Activated T-helper 2 cell treated with anti-CD3 and anti-CD28 coated beads, Interferon-gamma antibody, Interleukin-2, Interleukin-4, amounts not matched to agents 10 μg/mL and 5 μg/mL and 100 μg/mL, durations not matched to agents 14 hours and 24 hours and 36 hours (primary cell): ENCODE data around the gene RAN. TPM values are rescaled to one million over a fixed set of nuclear protein-coding genes. Genes with fewer than 3 reads are reported as not detected.

ENCODE experiments used
- DNase-seq: peaks from one replicate; pipeline ENCODE4 v3.0.0; 2021; ENCODE audit warnings: low spot score
- H3K27ac Mint-ChIP-seq: one replicate; pipeline ENCODE4 v1.8.0; 2021; ENCODE audit warnings: mixed read lengths
- H3K27me3 Mint-ChIP-seq: one replicate; pipeline ENCODE4 v1.8.0; 2021; ENCODE audit warnings: low read depth, mixed read lengths
- H3K36me3 Mint-ChIP-seq: one replicate; pipeline ENCODE4 v1.8.0; 2021; ENCODE audit warnings: low read depth, mixed read lengths
- H3K4me1 Mint-ChIP-seq: one replicate; pipeline ENCODE4 v1.8.0; 2021; ENCODE audit warnings: low read depth, mixed read lengths
- H3K4me3 Mint-ChIP-seq: one replicate; pipeline ENCODE4 v1.8.0; 2021; ENCODE audit warnings: low read depth, mild to moderate bottlenecking, moderate library complexity, mixed read lengths
- H3K9me3 Mint-ChIP-seq: one replicate; pipeline ENCODE4 v1.8.0; 2021; ENCODE audit warnings: mixed read lengths
- intact Hi-C: fragments of 100-400 bp; cut with micrococcal nuclease; formaldehyde crosslinking; loops from one replicate; pipeline ENCODE4 v1.15.1; 2023
- total RNA-seq: library from RNA; stranded (reverse); gene quantifications from 2 replicates; pipeline ENCODE4 v1.2.3, GENCODE V29; 2022

RAN gene
- total RNA-seq, 1 donor from 2014 or later = 1,905 TPM

DNA sequence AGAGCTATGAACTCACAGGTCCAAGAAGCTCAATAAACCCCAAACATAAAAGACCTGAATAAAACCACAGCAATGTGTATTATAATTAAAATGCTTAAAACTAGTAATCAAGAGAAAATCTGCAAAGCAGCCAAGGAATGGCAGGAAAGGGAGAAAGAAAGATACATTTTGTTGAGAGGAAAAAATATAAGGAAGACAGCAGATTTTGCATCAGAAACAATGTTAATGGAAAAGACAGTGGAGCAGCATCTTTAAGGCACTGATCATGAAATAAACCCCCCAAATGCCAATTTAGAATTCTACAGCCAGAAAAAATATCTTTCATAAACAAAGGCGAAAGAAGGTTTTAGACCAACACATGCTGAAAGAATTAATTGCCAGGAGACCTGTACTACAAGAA, 39.3 kb downstream of the RAN start:
- H3K27ac Mint-ChIP-seq = no peak overlapping the region
- no peak overlapping the region for H3K4me3 Mint-ChIP-seq
- peaks cover 12% of the 10 kb centered on the region for H3K9me3 Mint-ChIP-seq
- H3K36me3 Mint-ChIP-seq = no peaks in the 10 kb centered on the region
- intact Hi-C loops = loop anchor here (10.0 kb wide), 1 partner anchor 194 kb away; no protein-coding TSS in a partner anchor
- no peaks in the 10 kb centered on the region for H3K4me1 Mint-ChIP-seq
- peaks cover 13% of the 10 kb centered on the region for H3K27me3 Mint-ChIP-seq
- DNase-seq = no peak

- Mint-ChIP-seq H3K36me3 (no peaks in the 10 kb centered on the region), H3K4me3 (no peak overlapping the region), H3K27ac (no peak overlapping the region), H3K9me3 (peaks cover 12% of the 10 kb centered on the region), H3K27me3 (peaks cover 20% of the 10 kb centered on the region), H3K4me1 (no peaks in the 10 kb centered on the region)
- DNase-seq = no peak
- intact Hi-C loops = loop anchor here (10.0 kb wide), 1 partner anchor 193 kb away; no protein-coding TSS in a partner anchor
Observed at GRCh38 chr12:130911933-130912332, 40.1 kb downstream of the RAN start.

- Mint-ChIP-seq H3K27ac (no peak overlapping the region), H3K36me3 (no peaks in the 10 kb centered on the region), H3K4me1 (no peaks in the 10 kb centered on the region), H3K4me3 (no peak overlapping the region), H3K9me3 (peaks cover 8% of the 10 kb centered on the region), H3K27me3 (peaks cover 31% of the 10 kb centered on the region)
- no peak for DNase-seq
- intact Hi-C loops = loop anchor here (2.0 to 10.0 kb wide), 2 partner anchors 188 to 216 kb away; no protein-coding TSS in a partner anchor
Observed at GRCh38 chr12:130916241-130916911, 44.5 kb downstream of the RAN start.

DNA sequence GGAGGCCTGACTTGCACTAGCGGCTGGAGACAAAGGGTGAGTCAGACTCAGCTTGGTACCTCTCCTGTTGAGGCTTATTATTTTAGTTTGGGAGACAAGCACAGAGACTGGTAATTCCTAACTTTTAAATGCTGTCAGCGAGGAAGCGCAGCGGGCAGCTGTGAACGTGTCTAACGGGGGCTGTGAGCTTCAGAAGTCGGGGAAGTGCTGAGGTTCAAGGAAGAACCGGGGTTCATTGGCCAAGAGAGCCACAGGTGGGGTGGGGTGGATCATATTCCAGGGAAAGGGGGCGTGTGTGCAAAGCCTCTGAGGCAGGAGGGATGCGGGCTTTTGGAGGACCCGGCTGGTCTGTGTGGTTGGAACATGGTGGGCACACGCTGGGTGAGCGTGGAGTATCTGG, 45.7 kb downstream of the RAN start:
- no peaks in the 10 kb centered on the region for H3K4me1 Mint-ChIP-seq
- H3K36me3 Mint-ChIP-seq = no peaks in the 10 kb centered on the region
- no peak overlapping the region for H3K4me3 Mint-ChIP-seq
- H3K27ac Mint-ChIP-seq = no peak overlapping the region
- no peak for DNase-seq
- intact Hi-C loops = loop anchor here (2.0 to 10.0 kb wide), 2 partner anchors 187 to 215 kb away; no protein-coding TSS in a partner anchor
- peaks cover 40% of the 10 kb centered on the region for H3K27me3 Mint-ChIP-seq
- H3K9me3 Mint-ChIP-seq = no peaks in the 10 kb centered on the region

DNA sequence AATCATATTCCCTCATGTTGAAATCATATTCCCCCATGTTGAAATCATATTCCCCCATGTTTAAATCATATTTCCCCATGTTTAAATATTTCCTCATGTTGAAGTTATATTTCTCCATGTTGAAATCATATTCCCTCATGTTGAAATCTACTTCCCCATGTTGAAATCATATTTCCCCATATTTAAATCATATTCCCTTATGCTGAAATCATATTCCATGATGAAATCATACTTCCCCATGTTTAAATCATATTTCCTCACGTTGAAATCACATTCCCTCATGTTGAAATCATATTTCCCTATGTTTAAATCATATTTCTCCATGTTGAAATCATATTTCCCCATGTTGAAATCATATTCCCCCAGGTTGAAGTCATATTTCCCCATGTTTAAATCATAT, 47.2 kb downstream of the RAN start:
- intact Hi-C loops = loop anchor here (10.0 kb wide), 1 partner anchor 186 kb away; no protein-coding TSS in a partner anchor

DNA sequence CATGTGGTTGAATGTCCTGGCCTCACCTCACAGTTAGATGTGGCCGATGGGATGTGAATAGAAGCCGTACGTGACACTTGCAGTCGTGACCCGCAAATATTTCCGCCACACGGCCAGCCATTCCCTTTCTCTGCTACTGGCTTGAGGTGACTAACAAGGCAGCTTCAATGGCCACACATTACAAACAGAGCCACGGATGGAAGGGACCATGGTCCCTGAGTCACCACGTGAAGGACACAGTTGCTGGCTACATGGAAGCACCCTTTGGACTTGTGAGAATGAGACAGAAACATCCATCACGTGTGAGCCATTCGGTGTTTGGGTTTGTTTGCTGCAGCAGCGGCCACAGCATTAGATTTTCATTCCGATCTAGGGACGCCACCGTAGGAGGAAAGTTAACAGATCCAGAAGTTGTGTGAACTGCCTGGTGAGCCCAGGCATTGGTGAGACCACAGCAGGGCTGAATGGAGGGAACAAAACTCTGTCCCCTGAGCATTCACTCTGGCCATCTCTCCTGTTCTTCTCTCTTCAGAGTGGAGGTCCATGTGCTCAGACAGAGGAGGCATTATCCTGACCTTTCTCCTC, 48.3 kb downstream of the RAN start:
- Mint-ChIP-seq H3K27ac (no peak overlapping the region), H3K9me3 (no peaks in the 10 kb centered on the region)

More for the DNA sequence above, 47.2 kb downstream of the RAN start:
- no peak for DNase-seq
- no peak overlapping the region for H3K4me3 Mint-ChIP-seq
- no peaks in the 10 kb centered on the region for H3K9me3 Mint-ChIP-seq
- H3K36me3 Mint-ChIP-seq = no peaks in the 10 kb centered on the region
- no peak overlapping the region for H3K27ac Mint-ChIP-seq
- peaks cover 37% of the 10 kb centered on the region for H3K27me3 Mint-ChIP-seq
- H3K4me1 Mint-ChIP-seq = no peaks in the 10 kb centered on the region

DNA sequence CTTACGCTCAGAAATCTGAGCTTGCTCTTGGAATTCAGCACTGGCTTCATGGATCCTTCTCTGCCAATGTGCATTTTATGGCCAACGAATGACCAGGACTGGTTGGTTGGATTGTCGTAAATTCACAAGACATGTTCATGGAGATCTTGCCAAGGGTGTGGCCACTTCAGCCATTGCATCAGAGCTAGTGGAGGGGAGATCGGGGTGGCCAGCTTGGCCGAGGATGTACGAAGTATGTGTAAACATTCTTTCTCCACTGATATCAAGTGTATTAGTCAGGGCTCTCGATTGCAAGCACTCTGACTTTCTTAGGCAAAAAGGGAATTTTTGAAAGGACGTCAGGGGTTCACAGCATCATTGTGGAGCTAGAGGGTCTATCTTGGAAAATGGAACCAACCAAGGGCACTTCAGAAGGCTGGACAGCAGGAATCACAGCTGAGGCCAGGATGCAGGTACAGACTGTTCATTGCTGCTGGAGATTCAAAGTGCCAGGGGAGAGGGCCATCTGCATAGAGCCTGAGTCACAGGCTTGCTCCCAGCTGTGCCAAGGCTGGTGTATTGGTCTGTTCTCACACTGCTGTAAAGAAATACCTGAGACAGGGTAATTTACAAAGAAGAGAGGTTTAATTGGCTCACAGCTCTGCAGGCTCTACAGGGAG, 49.0 kb downstream of the RAN start:
- no peaks in the 10 kb centered on the region for H3K9me3 Mint-ChIP-seq
- no peaks in the 10 kb centered on the region for H3K36me3 Mint-ChIP-seq
- intact Hi-C loops = no loop called here
- H3K4me1 Mint-ChIP-seq = no peaks in the 10 kb centered on the region
- DNase-seq = no peak
- H3K4me3 Mint-ChIP-seq = no peak overlapping the region
- H3K27me3 Mint-ChIP-seq = peaks cover 30% of the 10 kb centered on the region
- no peak overlapping the region for H3K27ac Mint-ChIP-seq

More for the DNA sequence above, 48.3 kb downstream of the RAN start:
- intact Hi-C loops = no loop called here
- no peaks in the 10 kb centered on the region for H3K36me3 Mint-ChIP-seq
- H3K4me1 Mint-ChIP-seq = no peaks in the 10 kb centered on the region
- H3K27me3 Mint-ChIP-seq = peaks cover 30% of the 10 kb centered on the region
- no peak overlapping the region for H3K4me3 Mint-ChIP-seq
- no peak for DNase-seq

DNA sequence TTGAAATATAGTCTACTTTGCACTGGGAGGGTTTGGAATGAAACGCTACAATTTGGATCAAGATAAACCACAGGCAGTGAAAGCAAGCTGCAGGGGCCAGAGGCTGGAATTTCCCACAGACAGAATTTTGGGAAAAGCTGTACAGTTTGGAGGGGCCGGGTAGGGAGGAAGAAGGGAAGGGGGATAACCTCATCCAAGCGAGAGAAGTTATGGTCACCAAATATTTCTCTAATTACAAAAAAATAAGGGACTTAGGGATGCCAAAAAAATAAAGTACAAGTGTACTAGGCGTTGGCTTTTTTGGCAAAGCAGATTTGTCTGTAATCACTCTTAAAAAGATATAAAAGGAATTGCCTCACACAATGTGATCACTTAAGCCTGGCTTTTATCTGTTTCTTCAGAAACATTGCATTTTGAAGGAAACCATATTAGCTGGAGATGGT, 50.7 kb downstream of the RAN start:
- Mint-ChIP-seq H3K9me3 (no peaks in the 10 kb centered on the region), H3K4me3 (no peak overlapping the region), H3K36me3 (no peaks in the 10 kb centered on the region), H3K27ac (no peak overlapping the region), H3K27me3 (peaks cover 18% of the 10 kb centered on the region), H3K4me1 (no peaks in the 10 kb centered on the region)
- no peak for DNase-seq
- intact Hi-C loops = no loop called here

GRCh38 chr12:130924966-130925665, 53.2 kb downstream of the RAN start:
- no peaks in the 10 kb centered on the region for H3K9me3 Mint-ChIP-seq
- H3K36me3 Mint-ChIP-seq = no peaks in the 10 kb centered on the region
- no peak overlapping the region for H3K27ac Mint-ChIP-seq
- DNase-seq = no peak
- no peaks in the 10 kb centered on the region for H3K4me1 Mint-ChIP-seq
- intact Hi-C loops = no loop called here
- no peak overlapping the region for H3K4me3 Mint-ChIP-seq
- peaks cover 19% of the 10 kb centered on the region for H3K27me3 Mint-ChIP-seq

- H3K36me3 Mint-ChIP-seq = no peaks in the 10 kb centered on the region
- no peak overlapping the region for H3K4me3 Mint-ChIP-seq
- H3K4me1 Mint-ChIP-seq = no peaks in the 10 kb centered on the region
- no peaks in the 10 kb centered on the region for H3K9me3 Mint-ChIP-seq
- no peak for DNase-seq
- intact Hi-C loops = no loop called here
- H3K27ac Mint-ChIP-seq = no peak overlapping the region
- H3K27me3 Mint-ChIP-seq = peaks cover 17% of the 10 kb centered on the region
Observed at GRCh38 chr12:130925666-130926015, 53.8 kb downstream of the RAN start.
